NOMO-1 (cell line): ENCODE data around the gene SLC12A2.

Experiments
- DNase-seq, 2 experiments: peaks; one replicate each; lab custom pipeline; 2025; ENCODE audit not compliant: unreplicated experiment in 2 of 2; lab: John Stamatoyannopoulos, UW

SLC12A2 gene

DNA sequence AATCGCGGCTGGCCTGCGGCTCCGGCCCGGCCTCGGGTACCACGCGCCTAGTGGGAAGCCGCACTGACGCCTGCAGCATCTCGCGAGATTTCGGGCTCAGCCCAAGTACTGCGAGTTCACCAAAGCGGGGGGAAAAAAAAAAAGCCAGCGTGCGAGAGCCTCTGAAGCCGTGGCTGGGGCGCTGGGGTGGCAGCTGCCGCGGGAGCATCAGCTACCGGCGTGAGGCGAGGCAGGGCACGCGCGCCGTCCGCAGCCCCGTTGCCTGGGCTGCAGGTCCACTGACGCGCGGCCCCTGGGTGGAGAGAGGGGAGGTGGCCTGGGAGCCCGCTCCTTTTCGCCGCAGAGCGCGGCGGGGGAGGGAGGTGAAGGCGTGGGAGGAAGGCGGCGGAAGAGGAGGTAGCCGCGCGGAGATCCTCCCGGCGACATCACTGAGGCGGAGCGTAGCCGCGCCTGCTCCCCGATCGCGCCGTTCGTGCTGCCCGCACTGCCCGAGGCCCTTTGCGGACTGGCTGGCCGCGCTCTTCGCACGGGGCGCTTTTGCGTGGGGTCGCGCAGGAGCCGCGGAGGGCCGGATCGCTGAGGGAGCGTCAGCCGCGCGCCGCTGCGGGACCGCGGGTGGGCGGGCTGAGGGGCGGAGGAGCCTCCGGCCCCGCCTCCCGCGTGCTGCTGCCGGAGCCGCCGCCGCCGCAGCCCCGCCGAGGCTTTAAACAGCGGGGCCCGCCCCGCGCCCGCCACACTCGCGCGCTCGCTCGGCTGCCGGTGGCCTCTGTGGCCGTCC lies at the start of gene SLC12A2:
TSS of gene SLC12A2 (plus strand) at position 734 of the 778 bp plus-strand sequence. CDS start 189 bp downstream, outside the sequence.
- DNase-seq: peak; percentile 85 to 89

DNA sequence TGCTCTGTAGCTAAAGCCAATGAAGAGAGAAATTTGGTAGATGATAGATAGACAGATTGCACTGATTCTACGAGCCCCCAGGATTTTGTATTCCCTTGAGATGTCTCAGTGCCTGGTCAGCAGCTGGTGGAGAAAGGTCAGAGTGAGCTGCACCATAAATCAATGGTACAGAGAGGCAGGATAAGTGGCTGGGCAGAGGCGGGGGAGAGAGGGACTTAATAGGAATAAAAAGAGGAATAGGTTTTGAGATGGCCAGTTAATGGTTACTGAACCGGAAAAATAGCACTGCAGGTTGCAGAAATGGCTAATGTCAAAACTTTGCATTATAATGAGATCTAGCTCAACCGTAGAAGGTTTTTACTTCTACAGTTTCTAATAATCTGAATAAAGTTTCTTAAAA lies 47.9 kb upstream of the SLC12A2 start:
- DNase-seq: no peak

DNA sequence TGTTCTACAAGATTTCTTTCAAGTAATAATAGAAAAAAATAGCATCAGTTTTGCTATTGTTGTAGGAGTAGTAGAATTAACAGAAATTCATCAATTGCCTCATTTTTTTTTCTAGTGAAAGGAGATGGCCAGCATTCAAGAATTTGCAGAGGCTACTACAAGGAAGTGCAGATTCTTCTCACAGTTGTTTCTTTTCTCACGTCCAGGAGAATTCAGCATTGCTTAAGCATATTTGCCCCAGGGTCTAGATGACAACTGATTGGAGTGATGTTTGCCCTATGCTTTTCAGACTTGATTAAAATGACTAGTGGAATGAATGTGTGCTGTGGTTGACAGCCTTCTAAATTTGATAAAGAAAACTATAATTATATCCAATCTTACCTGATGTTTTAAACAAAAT lies 46.6 kb upstream of the SLC12A2 start:
- no peak for DNase-seq

DNA sequence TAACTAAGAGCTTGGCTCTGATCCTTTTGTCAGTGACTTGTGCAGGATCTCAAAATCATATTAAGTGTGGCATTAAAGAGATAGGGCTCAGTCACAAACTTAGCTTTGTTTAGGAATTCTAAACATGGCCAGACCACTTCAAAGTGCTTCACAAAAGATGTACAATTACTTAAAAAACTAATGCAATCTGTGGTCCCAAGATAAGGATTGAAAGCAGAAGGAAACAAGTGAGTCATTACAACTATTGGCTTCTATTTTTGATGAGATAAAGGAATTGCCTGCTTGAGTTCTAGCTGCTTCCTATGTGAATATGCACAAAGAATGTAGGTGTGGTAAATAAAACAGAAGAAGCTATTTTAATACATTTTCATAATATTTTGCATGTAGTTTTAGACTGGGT lies 44.9 kb upstream of the SLC12A2 start:
- DNase-seq: peak in 1 of 2 experiments; percentile 58

- no peak for DNase-seq
Measured at GRCh38 chr5:128040927-128041326, 42.6 kb upstream of the SLC12A2 start.

DNA sequence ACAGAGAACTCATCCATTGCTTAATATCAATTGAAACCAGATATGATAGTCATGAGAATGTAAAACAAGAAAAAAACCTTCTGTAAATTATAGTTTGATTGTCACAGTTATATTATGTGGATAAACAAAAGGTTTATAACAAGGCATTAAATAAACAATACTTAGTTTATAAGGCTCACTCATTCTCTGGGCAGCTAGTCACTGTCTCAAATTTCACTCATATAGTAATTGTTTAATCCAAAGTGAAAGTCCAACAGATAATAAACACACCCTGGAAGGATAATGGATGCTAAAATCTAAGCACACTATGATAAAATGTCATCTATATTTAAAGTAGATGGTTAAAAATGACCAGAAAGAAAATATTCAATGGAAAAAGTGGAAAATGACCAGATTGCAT lies 30.8 kb upstream of the SLC12A2 start:
- DNase-seq: no peak

DNA sequence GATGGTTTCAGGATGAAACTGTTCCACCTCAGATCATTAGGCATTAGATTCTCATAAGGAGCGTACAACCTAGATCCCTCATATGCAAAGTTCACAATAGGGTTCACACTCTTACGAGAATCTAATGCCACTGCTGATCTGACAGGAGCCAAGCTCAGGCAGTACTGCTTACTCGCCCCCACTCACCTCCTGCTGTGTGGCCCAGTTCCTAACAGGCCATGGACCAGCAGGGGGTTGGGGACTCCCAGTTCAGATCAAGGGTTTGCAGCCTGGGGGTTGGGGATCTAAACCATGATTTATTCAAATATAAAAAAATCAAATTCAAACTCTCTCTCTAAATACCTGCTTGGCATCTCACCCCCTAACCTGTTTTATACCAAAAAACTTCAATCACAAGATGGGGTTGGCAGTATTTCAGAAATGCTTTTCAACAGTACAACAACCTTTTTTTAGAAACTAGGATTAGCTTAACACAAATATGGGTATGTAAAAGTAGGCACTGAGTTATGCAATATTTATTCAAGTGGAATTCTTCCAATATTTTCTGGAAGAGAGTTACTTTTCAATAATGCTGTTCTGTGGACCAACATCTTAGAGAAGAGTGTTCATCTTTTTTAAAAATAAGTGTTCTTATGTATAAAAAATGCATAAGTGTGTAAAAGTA lies 30.1 kb upstream of the SLC12A2 start:
- no peak for DNase-seq

DNA sequence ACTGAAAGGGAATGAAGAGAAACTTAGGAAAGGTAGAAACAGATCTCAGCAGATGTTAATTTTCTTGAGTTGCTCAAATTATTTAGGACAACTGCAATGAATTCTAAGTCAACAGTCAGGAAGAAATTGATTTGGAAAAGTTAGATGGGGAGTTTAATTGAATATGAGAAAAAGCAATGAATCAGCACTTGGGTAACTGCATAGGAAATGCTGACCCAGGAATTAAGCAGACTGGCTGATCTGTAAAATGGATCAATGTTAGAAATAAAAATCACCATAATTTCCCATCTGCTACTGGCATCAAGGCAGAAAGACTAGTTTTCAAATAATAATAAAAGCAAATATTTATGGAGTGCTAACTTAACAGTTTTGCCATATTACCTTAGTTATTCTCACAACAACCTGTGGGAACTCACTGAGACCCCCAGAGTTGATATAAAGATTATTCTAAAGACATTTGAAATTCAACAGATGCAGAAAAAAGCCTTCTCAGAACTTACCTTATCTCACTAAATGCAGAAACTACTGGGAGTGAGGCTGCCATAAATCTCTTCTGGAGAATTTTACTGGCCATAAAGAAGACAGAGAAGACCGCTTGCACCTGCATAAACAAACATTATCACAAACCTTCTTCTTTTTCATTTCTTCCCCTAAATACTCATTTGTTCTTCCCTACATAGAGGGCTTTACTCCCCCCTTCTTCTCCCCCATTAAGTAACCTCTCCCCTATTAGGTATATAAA lies 22.8 kb upstream of the SLC12A2 start:
- DNase-seq: no peak

DNA sequence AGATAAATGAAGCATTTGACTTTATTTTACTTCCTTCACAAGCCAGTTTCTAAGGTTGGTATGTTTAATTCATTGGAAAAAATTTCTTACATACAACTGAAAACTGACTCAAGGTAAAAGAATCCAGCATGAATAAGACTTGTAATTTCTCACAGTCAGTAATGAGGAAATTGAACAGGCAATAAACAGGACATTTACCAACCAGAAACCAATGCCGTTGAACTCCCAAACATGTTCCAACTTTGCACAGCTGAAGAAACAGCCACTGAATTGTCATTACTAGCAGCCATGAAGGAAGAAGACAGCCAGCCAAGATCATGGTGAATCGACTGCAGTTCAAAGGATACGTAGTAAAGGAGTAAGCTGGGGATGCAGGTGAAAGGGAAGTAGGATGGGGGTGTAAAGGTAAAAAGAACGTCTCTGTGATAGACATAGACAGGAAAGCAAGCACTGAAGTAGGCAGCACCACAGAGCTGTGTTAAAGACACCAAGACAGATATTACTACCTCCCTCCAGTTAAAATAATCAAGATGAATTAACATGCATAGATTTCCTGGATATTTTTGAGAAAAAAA lies 21.3 kb upstream of the SLC12A2 start:
- no peak for DNase-seq

DNA sequence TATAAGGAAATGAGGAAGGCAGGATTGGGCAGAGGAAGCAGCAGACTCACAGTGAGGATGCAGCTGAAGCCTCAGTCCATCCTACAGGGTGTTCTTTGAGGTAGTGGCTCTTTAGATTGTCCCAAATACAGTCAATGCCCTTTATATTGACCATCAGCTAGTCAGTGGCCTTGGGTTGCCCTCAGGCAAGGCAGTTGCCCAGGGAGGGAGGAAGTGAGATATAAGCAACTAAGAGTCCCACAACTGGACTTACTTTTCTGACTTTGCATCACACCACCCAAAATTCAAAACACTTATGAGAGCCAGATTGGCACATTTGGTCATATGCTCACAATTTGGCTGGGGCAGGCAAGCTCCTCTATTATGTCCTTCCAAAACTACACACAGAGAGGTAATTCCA lies 9.4 kb upstream of the SLC12A2 start:
- DNase-seq: no peak

DNA sequence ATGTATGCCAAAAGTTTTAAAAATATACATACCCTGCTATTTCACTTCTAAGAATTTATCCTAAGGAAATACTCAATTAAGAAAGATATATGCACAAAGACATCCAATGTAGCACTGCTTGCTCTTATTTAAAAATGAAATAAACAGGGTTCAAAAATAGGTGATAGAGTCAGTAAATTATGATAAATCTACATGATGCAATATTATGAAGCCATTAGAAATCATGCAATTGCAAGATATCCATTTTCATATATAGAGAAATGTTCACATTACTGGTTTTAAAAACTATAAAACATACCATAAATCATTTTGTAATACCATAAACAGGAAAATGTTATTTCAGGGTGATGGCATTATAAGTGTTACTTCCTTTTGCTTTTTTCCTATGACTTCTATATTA lies 8.6 kb upstream of the SLC12A2 start:
- no peak for DNase-seq

GRCh38 chr5:128077526-128077925 lies 6.0 kb upstream of the SLC12A2 start:
- DNase-seq: no peak

DNA sequence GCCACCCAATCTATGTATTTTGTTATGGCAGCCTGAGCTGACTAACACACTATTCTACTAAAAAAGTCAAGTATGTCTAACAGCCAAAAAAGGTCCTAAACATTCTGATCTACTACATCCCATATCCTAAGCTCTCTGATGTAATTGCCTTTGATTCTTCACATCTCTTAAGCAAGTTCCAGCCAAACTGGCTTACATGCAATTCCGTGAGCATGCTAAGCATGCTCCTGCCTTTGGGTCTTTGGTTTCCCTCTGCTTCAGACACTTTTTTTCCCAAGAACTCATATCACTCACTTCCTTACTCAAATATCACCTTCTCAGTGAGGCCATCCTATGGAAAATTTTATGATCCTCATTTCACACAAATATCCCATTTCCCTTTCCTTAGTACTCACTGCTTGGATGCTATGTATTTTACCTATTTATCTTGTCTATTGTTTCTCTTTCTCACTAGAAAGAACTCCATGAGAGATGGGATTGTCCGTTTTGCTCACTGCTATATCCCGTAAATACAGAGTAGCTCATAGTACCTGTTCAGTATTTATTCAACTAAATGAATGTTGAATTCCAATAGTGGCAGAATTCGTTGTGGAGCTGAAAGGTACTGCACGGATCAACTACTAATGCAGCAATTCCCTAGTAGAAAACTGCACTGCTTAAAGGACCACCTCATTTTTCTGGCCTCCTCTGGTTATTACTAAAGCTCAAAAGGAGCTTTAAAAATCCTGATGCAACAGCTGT lies 2.3 kb upstream of the SLC12A2 start:
- no peak for DNase-seq

DNA sequence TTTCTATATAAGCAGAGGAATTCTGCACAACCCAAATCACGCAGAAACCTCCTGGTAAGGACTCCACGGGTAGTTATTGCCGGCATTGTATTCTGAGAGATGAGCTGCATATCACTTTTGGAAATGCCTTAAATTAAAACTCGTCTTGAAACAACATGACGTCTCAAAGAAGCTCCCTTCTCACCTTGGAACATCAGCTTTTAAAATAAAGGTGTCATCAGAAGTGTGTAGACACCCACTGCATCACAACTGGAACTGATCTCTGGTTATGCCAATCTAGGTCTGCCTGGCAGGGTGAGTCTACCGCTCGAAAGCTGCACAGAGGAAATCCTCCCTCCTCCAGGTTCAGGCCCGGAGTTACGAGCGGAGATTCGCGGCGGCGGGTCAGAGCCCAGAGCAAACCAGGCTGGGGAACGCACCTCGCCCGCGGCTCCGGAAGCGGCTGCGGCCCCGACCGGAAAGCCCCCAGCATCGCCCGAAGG lies 974 bp upstream of the SLC12A2 start:
- peak in 1 of 2 experiments; percentile 76 for DNase-seq

GRCh38 chr5:128083811-128084227 lies 253 bp downstream of the SLC12A2 start:
- peak in 1 of 2 experiments; percentile 52 for DNase-seq

- DNase-seq: peak; percentile 7 to 22
Measured at GRCh38 chr5:128084228-128085167, 932 bp downstream of the SLC12A2 start.

DNA sequence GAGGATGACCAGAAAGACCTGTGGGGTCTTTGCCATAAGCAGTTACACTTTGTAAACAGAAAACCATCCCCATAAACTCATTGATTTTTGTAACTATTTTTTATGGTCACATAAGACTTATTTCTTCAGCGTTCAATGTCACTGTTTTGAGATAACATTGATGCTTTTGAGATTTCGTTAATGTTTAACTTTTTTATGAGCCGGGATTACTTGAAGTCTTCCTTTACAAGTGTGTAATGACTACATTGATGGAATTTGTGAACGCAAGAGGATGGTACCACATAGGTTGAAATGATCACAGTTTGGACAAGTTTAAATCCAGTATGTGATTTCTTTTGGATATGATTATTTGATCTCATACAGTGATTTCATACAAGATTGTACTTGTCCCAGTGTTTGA lies 1.8 kb downstream of the SLC12A2 start:
- DNase-seq: no peak

GRCh38 chr5:128091579-128091978 lies 8.0 kb downstream of the SLC12A2 start:
- DNase-seq: no peak

- DNase-seq: no peak
Measured at GRCh38 chr5:128092144-128092543, 8.6 kb downstream of the SLC12A2 start.
